GM12864 (cell line): ENCODE measurements around the gene GJD2.

Experiments
- DNase-seq: peaks from one replicate; pipeline ENCODE4 v3.0.0-alpha.2; 2011; ENCODE audit warnings: low read depth
- H3K4me3 ChIP-seq: 2 replicates; pipeline ENCODE4 v1.5.1; 2011; ENCODE audit warnings: mild to moderate bottlenecking, low read depth, low read length, control low read depth
- TF ChIP-seq, protein P1 (sequence below): IDR thresholded peaks from 2 replicates; pipeline ENCODE4 v1.5.1; 2011; ENCODE audit warnings: low read depth, mild to moderate bottlenecking, moderate library complexity, low read length, control low read depth, inconsistent platforms; ENCODE audit errors: missing control alignments

Gene GJD2

GRCh38 chr15:34713635-34714034, 41.2 kb downstream of the GJD2 start:
- TF ChIP-seq, protein P1, sequence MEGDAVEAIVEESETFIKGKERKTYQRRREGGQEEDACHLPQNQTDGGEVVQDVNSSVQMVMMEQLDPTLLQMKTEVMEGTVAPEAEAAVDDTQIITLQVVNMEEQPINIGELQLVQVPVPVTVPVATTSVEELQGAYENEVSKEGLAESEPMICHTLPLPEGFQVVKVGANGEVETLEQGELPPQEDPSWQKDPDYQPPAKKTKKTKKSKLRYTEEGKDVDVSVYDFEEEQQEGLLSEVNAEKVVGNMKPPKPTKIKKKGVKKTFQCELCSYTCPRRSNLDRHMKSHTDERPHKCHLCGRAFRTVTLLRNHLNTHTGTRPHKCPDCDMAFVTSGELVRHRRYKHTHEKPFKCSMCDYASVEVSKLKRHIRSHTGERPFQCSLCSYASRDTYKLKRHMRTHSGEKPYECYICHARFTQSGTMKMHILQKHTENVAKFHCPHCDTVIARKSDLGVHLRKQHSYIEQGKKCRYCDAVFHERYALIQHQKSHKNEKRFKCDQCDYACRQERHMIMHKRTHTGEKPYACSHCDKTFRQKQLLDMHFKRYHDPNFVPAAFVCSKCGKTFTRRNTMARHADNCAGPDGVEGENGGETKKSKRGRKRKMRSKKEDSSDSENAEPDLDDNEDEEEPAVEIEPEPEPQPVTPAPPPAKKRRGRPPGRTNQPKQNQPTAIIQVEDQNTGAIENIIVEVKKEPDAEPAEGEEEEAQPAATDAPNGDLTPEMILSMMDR: no peak
- DNase-seq: no peak
- H3K4me3 ChIP-seq: no peak overlapping the region

GRCh38 chr15:34709866-34710265, 44.9 kb downstream of the GJD2 start:
- no peak for DNase-seq
- TF ChIP-seq, protein P1: no peak

GRCh38 chr15:34708422-34708821, 46.4 kb downstream of the GJD2 start:
- no peak overlapping the region for H3K4me3 ChIP-seq
- peak; percentile 4 for DNase-seq
- TF ChIP-seq, protein P1: peak; percentile 66

More at GRCh38 chr15:34709866-34710265, 44.9 kb downstream of the GJD2 start:
- H3K4me3 ChIP-seq: no peak overlapping the region

GRCh38 chr15:34701536-34701935, 53.3 kb downstream of the GJD2 start:
- DNase-seq: no peak
- no peak overlapping the region for H3K4me3 ChIP-seq
- TF ChIP-seq, protein P1: no peak
